ENCODE results near the gene DNLZ.

DNA sequence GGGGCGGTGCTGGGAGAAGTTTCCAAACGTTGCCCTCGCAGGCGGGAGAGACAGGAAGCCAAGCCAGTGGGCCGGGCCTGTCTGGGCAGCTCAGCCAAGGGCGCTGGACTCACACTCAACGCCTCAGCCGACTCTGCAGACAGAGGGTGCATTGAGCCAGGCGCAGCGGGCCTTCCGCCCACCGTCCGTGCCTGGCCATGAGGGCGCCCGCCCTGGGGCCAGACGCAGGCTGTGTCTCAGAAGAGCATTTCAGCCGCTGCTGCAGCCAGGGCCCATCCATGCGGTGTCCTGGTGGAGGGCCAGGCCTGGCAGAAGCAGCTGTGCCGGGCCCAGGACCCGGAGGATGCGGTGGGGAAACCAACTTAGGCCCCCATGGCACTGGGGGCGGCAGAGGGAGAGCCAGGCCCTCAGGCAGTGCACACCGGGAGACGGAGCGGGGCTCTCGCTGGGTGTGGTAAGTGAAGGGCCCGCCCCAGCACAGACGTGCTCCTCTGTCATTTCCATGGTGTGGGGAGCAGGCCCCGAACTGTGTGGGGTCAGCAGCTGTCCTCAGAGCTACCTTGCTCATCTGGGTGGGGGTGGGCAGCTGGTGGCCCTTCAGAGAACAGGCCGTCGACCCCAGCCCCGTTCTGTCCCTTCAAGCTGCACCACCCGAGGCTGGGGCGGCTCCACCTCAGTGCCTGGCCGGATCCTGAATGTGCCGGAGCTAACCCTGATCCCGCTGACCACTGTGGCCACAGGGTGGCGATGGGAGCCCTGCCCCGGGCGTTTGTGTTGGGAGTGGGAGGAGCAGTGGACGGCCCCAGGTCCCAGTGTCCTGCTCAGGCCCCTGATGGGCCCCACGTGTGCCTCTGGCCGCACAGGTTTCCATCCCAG is 18.0 kb downstream of the DNLZ start:
- TF ChIP-seq, protein P1, sequence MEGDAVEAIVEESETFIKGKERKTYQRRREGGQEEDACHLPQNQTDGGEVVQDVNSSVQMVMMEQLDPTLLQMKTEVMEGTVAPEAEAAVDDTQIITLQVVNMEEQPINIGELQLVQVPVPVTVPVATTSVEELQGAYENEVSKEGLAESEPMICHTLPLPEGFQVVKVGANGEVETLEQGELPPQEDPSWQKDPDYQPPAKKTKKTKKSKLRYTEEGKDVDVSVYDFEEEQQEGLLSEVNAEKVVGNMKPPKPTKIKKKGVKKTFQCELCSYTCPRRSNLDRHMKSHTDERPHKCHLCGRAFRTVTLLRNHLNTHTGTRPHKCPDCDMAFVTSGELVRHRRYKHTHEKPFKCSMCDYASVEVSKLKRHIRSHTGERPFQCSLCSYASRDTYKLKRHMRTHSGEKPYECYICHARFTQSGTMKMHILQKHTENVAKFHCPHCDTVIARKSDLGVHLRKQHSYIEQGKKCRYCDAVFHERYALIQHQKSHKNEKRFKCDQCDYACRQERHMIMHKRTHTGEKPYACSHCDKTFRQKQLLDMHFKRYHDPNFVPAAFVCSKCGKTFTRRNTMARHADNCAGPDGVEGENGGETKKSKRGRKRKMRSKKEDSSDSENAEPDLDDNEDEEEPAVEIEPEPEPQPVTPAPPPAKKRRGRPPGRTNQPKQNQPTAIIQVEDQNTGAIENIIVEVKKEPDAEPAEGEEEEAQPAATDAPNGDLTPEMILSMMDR (conservative IDR thresholded peaks at IDR 0.05) = peak; percentile 58; the same call in 1 of the 2 replicates
- no peak for TF ChIP-seq EZH2 (IDR thresholded peaks at IDR 0.05; ENCODE audit: low read depth)
